Measurements from ENCODE around the gene PLXNA2.

DNA sequence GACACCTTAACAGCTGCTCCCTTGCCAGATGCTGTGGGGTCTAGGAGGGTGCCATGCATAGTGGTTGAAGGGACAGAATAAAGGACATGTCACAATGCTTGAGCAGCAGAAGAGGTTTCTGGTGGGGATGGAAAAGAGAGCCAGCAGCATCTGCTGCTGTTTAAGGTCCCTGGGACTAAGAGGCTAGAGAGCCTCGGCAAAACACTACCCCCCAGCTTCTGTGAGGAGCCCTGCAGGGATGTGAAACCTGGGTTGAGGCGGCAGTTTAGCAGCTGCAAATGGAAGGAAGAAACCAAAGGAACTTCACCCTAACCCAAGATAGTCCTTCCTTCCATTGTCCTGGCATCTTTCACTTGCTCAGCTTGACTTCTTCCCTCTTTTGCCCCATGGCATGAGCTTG lies 39.4 kb downstream of the PLXNA2 start:
- TF ChIP-seq, protein P1, sequence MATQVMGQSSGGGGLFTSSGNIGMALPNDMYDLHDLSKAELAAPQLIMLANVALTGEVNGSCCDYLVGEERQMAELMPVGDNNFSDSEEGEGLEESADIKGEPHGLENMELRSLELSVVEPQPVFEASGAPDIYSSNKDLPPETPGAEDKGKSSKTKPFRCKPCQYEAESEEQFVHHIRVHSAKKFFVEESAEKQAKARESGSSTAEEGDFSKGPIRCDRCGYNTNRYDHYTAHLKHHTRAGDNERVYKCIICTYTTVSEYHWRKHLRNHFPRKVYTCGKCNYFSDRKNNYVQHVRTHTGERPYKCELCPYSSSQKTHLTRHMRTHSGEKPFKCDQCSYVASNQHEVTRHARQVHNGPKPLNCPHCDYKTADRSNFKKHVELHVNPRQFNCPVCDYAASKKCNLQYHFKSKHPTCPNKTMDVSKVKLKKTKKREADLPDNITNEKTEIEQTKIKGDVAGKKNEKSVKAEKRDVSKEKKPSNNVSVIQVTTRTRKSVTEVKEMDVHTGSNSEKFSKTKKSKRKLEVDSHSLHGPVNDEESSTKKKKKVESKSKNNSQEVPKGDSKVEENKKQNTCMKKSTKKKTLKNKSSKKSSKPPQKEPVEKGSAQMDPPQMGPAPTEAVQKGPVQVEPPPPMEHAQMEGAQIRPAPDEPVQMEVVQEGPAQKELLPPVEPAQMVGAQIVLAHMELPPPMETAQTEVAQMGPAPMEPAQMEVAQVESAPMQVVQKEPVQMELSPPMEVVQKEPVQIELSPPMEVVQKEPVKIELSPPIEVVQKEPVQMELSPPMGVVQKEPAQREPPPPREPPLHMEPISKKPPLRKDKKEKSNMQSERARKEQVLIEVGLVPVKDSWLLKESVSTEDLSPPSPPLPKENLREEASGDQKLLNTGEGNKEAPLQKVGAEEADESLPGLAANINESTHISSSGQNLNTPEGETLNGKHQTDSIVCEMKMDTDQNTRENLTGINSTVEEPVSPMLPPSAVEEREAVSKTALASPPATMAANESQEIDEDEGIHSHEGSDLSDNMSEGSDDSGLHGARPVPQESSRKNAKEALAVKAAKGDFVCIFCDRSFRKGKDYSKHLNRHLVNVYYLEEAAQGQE (IDR thresholded peaks at IDR 0.05; ENCODE audit: insufficient read depth in 1 of 2, low read depth in 2 of 2, low read length in 2 of 2), result no peak
- TF ChIP-seq POLR2AphosphoS5 (IDR thresholded peaks at IDR 0.05; ENCODE audit: low read depth, low read length), result no peak
